ENCODE data around the gene WRAP73.

The WRAP73 gene

GRCh38 chr1:3645666-3646355 is 4.1 kb downstream of the WRAP73 start:
- DNase-seq, result no peak

- no peak for DNase-seq
Measured at GRCh38 chr1:3645247-3645646, 4.7 kb downstream of the WRAP73 start.

GRCh38 chr1:3644273-3644672 is 5.6 kb downstream of the WRAP73 start:
- no peak for DNase-seq

GRCh38 chr1:3642919-3643675 is 6.8 kb downstream of the WRAP73 start:
- DNase-seq, result no peak

GRCh38 chr1:3641816-3642215 is 8.1 kb downstream of the WRAP73 start:
- DNase-seq, result no peak

GRCh38 chr1:3641046-3641760 is 8.7 kb downstream of the WRAP73 start:
- DNase-seq, result no peak

- DNase-seq, result no peak
Measured at GRCh38 chr1:3640121-3640837, 9.6 kb downstream of the WRAP73 start.

- no peak for DNase-seq
Measured at GRCh38 chr1:3639397-3639911, 10.4 kb downstream of the WRAP73 start.

GRCh38 chr1:3638676-3639075 is 11.2 kb downstream of the WRAP73 start:
- DNase-seq, result no peak

GRCh38 chr1:3638027-3638426 is 11.9 kb downstream of the WRAP73 start:
- DNase-seq, result no peak

- DNase-seq, result no peak
Measured at GRCh38 chr1:3636531-3636930, 13.4 kb downstream of the WRAP73 start.

GRCh38 chr1:3636080-3636479 is 13.8 kb downstream of the WRAP73 start:
- no peak for DNase-seq

- DNase-seq, result no peak
Measured at GRCh38 chr1:3634059-3634800, 15.7 kb downstream of the WRAP73 start.

- DNase-seq, result no peak
Measured at GRCh38 chr1:3633344-3634058, 16.4 kb downstream of the WRAP73 start.

GRCh38 chr1:3632716-3633343 is 17.1 kb downstream of the WRAP73 start:
- DNase-seq, result no peak

GRCh38 chr1:3632298-3632697 is 17.6 kb downstream of the WRAP73 start:
- no peak for DNase-seq

- DNase-seq, result no peak
Measured at GRCh38 chr1:3631320-3632260, 18.3 kb downstream of the WRAP73 start.

GRCh38 chr1:3630914-3631313 is 19.0 kb downstream of the WRAP73 start:
- DNase-seq, result no peak

GRCh38 chr1:3630161-3630611 is 19.7 kb downstream of the WRAP73 start:
- no peak for DNase-seq
